22Rv1 (cell line): Measurements from ENCODE around the gene DLAT.
"Not testable (repeated sequence)": the region's sequence is repeated elsewhere in the genome, so short reads cannot be mapped to it uniquely, and the experiment has no call there.

Source experiments
- H3K27ac ChIP-seq: fragments of 450-650 bp; 2 replicates; pipeline ENCODE4 v1.5.1; 2017
- ZFX ChIP-seq: fragments of 450-650 bp; IDR thresholded peaks from 2 replicates; pipeline ENCODE4 v1.6.1; 2017; ENCODE audit warnings: antibody characterized with exemption, borderline replicate concordance
- TF ChIP-seq, protein P1 (sequence below): fragments of 450-650 bp; IDR thresholded peaks from 2 replicates; pipeline ENCODE4 v1.5.1; 2017; ENCODE audit warnings: mild to moderate bottlenecking

DLAT gene

DNA sequence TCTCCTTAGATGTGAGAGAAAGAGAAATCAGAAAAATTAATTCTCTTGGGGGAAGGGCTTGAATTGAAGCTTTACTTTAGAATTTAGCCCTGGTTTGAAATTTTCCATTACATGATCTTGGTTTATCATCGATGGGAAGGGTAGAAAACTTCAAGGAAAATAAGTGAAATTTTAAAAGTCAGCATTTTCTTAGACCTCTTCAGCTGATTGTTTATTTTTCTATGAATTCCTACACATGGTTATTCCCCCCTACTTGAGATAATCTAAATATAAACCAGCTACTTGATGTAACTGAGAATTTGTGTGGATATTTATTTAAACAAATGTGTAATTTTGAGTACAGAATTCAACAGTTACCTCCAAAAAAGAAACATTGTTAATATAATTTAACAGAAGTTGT lies 37.7 kb downstream of the DLAT start:
- TF ChIP-seq ZFX = no peak
- TF ChIP-seq, protein P1, sequence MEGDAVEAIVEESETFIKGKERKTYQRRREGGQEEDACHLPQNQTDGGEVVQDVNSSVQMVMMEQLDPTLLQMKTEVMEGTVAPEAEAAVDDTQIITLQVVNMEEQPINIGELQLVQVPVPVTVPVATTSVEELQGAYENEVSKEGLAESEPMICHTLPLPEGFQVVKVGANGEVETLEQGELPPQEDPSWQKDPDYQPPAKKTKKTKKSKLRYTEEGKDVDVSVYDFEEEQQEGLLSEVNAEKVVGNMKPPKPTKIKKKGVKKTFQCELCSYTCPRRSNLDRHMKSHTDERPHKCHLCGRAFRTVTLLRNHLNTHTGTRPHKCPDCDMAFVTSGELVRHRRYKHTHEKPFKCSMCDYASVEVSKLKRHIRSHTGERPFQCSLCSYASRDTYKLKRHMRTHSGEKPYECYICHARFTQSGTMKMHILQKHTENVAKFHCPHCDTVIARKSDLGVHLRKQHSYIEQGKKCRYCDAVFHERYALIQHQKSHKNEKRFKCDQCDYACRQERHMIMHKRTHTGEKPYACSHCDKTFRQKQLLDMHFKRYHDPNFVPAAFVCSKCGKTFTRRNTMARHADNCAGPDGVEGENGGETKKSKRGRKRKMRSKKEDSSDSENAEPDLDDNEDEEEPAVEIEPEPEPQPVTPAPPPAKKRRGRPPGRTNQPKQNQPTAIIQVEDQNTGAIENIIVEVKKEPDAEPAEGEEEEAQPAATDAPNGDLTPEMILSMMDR = no peak
- no peak overlapping the region for H3K27ac ChIP-seq

DNA sequence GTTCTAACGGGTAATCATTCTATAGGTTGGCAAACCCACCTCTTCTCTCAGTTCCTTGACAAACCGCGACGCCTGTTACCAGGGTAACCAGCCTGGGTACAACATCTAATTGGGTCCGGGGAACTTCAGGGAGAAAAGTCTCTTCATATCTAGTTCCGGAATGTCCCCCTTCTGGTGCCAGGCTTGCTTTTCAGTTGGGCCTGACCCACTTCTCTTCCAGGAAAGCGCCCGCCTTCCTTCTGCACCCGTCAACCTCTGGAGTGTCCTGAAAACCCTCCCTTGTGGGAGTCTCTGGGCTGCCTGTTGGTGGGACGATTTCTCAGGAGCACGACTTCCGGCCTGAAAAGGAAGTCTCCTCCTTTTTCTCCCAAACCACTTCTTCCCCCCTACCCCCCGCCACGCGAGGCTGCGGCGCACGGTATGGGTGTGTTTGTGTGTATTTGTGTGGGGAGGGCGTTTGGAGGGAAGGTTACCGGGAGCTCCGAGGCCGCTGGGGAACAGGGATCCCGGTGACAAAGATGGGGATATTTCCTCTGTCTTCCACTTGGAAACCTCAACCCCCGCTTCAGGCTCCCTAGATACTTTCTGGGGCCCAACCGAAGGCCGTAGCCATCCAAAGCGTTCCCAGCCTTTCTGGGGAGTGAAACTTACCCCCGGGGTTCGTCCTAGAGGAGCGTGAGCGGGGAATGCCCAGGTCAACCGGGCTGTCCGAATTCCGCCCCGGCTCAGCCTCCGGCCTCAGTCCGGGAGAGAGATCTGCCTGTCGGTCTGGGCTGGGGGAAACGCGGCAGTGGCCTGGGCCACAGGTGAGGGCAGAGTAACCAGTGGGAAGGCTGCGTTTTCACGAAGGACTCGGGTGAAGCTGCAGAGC lies 49.0 kb downstream of the DLAT start, which contains the start of the genes NKAPD1 and PIH1D2:
Gene NKAPD1 (plus strand): TSS at position 359 of the 871 bp plus-strand sequence. CDS start 1,276 bp downstream, outside the sequence.
Gene PIH1D2 (minus strand): TSS at position 77 of the 871 bp plus-strand sequence. CDS start 843 bp downstream, outside the sequence.
- no peak for TF ChIP-seq ZFX
- TF ChIP-seq, protein P1 = no peak

DNA sequence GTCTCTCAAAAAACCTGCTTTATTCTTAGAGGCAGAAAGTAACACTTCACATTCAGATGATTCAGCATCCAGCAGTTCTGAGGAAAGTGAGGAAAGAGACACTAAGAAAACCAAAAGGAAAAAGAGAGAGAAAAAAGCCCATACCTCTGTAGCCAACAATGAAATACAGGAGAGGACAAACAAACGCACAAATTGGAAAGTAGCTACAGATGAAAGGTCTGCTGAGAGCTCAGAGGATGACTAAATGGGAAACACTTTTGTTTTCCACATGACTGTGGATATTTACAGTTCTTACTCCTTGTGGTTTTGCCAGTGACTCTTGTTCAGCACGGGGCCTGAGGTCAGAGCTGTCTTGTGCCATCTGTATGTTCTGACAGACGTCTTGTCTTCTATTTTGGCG lies 57.5 kb downstream of the DLAT start:
- TF ChIP-seq, protein P1 = no peak
- TF ChIP-seq ZFX = no peak
- peak overlapping the region; percentile 19; the same call in 1 of the 2 replicates for H3K27ac ChIP-seq

More for the DNA sequence above, 49.0 kb downstream of the DLAT start, which contains the start of the genes NKAPD1 and PIH1D2:
- H3K27ac ChIP-seq = peak within 1 kb of the TSS; percentile 81

DNA sequence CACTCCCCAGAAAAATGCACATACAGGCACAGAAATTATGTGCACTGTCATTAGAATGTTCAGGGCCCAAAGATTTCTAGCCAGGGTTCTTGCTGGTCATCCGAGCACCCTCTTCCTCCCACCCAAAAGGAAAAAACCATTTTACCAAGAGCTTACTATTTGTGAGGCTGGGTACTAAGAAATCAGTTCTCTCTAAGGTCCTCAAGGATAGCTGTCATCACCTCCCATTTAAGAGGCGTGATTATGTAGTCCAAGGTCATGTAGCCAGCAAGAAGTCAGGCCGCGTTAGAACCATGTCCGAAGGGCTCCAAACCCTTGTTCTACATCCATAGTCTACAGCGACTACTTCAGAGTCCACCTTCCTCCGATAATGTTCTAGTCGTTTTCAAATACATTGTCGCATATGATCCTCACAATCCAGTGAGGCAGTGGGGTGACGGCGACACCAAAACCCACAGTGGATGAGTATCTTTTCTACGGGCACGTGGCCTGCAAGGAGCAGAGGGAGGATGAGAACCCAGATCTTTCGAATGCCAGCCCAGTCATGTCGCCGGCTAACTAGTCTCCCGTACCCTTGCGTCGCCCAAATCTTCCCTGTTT lies 60.7 kb downstream of the DLAT start:
- no peak for TF ChIP-seq ZFX
- TF ChIP-seq, protein P1 = no peak

DNA sequence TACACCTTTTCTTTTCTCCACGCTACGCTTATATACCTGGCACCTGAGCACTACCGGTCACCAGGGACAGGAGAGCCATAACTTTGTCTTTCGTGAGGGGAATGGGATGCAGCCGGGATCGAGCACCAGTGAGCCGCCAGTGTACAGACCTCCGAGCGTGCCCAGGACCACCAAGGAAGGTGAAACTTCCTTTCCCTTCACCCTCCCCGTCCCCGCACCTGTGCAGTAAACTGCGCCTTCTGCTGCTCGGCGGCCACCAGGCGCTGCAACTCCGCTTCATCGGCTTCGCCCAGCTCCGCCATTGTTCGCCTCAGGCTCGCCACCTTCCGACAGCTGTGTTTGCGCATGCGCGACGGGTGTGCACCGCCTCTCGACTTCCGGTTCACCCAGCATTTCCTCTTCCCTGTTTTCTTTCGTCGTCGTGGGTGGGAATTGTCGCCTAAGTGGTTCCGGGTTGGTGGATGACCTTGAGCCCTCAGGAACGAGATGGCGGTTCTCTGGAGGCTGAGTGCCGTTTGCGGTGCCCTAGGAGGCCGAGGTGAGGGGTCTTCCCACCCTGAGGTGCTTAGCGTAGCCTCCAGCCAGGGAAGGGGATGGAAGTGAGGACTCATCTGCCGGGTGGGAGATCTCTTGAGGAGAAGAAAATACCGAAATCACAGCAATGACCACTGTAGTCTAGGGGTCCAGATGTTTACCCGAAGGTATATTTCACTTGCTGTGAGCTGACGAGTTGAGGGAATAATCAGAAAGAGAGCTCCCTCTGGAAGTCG lies 61.4 kb downstream of the DLAT start, which contains the start of the genes SDHD and TIMM8B:
Gene SDHD (plus strand): TSS at position 452 of the 770 bp plus-strand sequence. CDS start 35 bp downstream, at position 487.
Gene TIMM8B (minus strand): TSS at position 335 of the 770 bp plus-strand sequence. CDS start 33 bp downstream, at position 302.
- TF ChIP-seq, protein P1 = peak; percentile 29
- no peak for TF ChIP-seq ZFX
- peak within 1 kb of the TSS; percentile 76 for H3K27ac ChIP-seq

More for the DNA sequence above, 60.7 kb downstream of the DLAT start:
- H3K27ac ChIP-seq = peak overlapping the region; percentile 76

DNA sequence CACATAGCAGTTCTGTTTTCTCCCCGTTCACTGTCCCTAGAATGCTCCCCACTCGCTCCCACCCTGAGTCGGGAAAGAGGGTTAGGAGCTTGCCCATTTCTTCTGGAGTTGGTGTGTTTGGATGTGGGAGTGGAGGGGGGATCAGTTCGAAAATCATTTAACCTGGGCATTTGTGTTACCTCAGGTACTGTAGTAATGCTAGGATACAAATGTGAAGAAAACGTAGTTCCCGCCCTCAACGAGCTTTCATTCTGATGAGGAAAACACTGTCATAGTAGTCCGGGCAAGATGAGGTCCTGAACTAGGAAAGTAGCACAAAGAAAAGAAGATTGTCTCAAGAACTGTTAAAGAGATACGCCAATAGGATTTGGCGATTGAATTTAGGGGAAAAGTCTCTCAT lies 62.0 kb downstream of the DLAT start:
- TF ChIP-seq, protein P1 = no peak
- no peak for TF ChIP-seq ZFX
- H3K27ac ChIP-seq = peak overlapping the region; percentile 76

DNA sequence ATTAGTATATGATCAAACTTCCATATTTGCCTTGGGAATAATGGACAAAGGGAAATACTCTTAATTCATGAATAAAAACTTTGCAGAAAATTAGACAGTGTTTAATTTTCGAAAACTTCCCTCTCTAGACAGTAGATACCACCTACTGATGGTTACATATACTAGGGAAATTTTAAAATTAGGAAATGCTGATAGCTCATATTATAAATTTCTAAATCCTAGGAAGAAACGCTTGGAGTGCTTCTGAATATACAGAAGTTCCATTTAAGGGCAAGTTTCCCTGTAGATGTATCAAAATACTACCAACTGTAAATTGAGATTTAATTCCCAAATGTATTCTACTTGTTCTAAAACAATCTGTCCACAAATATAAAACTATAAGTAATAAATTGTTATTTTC lies 70.1 kb downstream of the DLAT start:
- H3K27ac ChIP-seq = not testable (repeated sequence)
